ENCODE data around the gene MBLAC1.

GRCh38 chr7:100169147-100169850 lies 42.5 kb downstream of the MBLAC1 start:
- TF ChIP-seq CTCF (IDR thresholded peaks at IDR 0.05) (no peak), POLR2A (IDR thresholded peaks at IDR 0.05) (no peak), POLR2AphosphoS5 (IDR thresholded peaks at IDR 0.05) (no peak)
